GM21423 (cell line): ENCODE results near the gene TSPAN4.

ENCODE experiments used
- ATAC-seq: cut with Tn5 transposase; IDR thresholded peaks from one replicate; pipeline ENCODE4 v1.9.1; 2021; ENCODE audit warnings: mild to moderate bottlenecking, moderate library complexity; ENCODE audit not compliant: unreplicated experiment

TSPAN4 gene

GRCh38 chr11:833114-833791 lies 9.4 kb upstream of the TSPAN4 start:
- ATAC-seq = no peak

GRCh38 chr11:833849-834311 lies 8.8 kb upstream of the TSPAN4 start:
- ATAC-seq = no peak

- ATAC-seq = no peak
Measured at GRCh38 chr11:834371-835316, 8.0 kb upstream of the TSPAN4 start.

- ATAC-seq = no peak
Measured at GRCh38 chr11:836274-836673, 6.4 kb upstream of the TSPAN4 start.

GRCh38 chr11:836700-837099 lies 6.0 kb upstream of the TSPAN4 start:
- no peak for ATAC-seq

- ATAC-seq = no peak
Measured at GRCh38 chr11:837189-837989, 5.3 kb upstream of the TSPAN4 start.

- no peak for ATAC-seq
Measured at GRCh38 chr11:837990-838307, 4.7 kb upstream of the TSPAN4 start.

GRCh38 chr11:838441-839279 lies 4.0 kb upstream of the TSPAN4 start:
- ATAC-seq = no peak

GRCh38 chr11:839280-839623 lies 3.4 kb upstream of the TSPAN4 start:
- ATAC-seq = no peak

- ATAC-seq = no peak
Measured at GRCh38 chr11:839875-840617, 2.6 kb upstream of the TSPAN4 start.

- ATAC-seq = peak; percentile 17
Measured at GRCh38 chr11:841981-842369, 677 bp upstream of the TSPAN4 start.

GRCh38 chr11:843086-843734 lies 558 bp downstream of the TSPAN4 start:
- ATAC-seq = no peak

- no peak for ATAC-seq
Measured at GRCh38 chr11:843818-844692, 1.4 kb downstream of the TSPAN4 start.

GRCh38 chr11:844693-845644 lies 2.3 kb downstream of the TSPAN4 start:
- no peak for ATAC-seq

- ATAC-seq = no peak
Measured at GRCh38 chr11:845872-846495, 3.3 kb downstream of the TSPAN4 start.

- no peak for ATAC-seq
Measured at GRCh38 chr11:846496-847098, 3.9 kb downstream of the TSPAN4 start.
